Testis (tissue), 2 donors: ENCODE measurements around the gene USP1.

ENCODE experiments used
- POLR2A ChIP-seq: fragments of 450-650 bp; IDR thresholded peaks from one replicate; pipeline ENCODE4 v1.6.1; 2017; ENCODE audit warnings: antibody characterized with exemption, mild to moderate bottlenecking, moderate library complexity
- TF ChIP-seq, protein P1 (sequence below), 3 experiments: fragments of 450-650 bp in 2 of 3; fragments of 200-600 bp in 1 of 3; sonication (generic) in 1 of 3; IDR thresholded peaks; one replicate each; pipeline ENCODE4 v1.5.1; 2016 to 2019; ENCODE audit warnings: antibody characterized with exemption in 3 of 3, mild to moderate bottlenecking in 2 of 3, moderate library complexity in 1 of 3

DNA sequence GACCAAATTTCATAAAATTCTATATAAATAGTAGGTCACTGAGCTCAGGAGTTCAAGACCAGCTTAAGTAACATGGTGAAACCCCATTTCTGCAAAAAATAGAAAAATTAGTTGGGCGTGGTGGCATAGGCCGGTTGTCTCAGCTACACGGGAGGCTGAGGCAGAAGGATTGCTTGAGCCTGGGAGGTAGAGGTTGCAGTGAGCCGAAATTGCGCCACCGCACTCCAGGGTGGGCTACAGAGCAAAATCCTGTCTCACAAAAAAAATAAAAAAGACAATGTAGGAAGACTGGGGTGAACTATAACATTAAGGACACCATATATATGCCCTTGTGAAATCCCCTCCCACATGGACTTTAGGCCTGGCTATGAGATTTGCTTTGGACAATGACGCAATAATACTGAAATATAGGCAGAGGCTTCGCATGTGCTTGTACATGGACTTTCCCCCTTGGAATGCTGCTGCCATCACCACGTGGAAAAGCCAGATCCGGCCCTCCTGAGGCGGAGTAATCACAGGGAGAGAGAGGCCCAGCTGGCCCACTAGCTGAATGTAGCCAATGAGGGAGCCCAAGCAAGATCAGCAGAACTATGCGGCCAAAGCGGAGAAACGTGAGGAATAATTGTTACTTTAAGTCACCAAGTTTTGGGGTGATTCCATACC, 13.1 kb upstream of the USP1 start:
- TF ChIP-seq, protein P1, sequence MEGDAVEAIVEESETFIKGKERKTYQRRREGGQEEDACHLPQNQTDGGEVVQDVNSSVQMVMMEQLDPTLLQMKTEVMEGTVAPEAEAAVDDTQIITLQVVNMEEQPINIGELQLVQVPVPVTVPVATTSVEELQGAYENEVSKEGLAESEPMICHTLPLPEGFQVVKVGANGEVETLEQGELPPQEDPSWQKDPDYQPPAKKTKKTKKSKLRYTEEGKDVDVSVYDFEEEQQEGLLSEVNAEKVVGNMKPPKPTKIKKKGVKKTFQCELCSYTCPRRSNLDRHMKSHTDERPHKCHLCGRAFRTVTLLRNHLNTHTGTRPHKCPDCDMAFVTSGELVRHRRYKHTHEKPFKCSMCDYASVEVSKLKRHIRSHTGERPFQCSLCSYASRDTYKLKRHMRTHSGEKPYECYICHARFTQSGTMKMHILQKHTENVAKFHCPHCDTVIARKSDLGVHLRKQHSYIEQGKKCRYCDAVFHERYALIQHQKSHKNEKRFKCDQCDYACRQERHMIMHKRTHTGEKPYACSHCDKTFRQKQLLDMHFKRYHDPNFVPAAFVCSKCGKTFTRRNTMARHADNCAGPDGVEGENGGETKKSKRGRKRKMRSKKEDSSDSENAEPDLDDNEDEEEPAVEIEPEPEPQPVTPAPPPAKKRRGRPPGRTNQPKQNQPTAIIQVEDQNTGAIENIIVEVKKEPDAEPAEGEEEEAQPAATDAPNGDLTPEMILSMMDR (IDR thresholded peaks at IDR 0.05) = no peak
- no peak for TF ChIP-seq POLR2A
